HG03025 (cell line): ENCODE results near the gene MAJIN.

Experiments
- ATAC-seq: cut with Tn5 transposase; IDR thresholded peaks from one replicate; pipeline ENCODE4 v1.9.1; 2021; ENCODE audit warnings: mild to moderate bottlenecking, moderate library complexity; ENCODE audit not compliant: unreplicated experiment, low FRiP score

The MAJIN gene

DNA sequence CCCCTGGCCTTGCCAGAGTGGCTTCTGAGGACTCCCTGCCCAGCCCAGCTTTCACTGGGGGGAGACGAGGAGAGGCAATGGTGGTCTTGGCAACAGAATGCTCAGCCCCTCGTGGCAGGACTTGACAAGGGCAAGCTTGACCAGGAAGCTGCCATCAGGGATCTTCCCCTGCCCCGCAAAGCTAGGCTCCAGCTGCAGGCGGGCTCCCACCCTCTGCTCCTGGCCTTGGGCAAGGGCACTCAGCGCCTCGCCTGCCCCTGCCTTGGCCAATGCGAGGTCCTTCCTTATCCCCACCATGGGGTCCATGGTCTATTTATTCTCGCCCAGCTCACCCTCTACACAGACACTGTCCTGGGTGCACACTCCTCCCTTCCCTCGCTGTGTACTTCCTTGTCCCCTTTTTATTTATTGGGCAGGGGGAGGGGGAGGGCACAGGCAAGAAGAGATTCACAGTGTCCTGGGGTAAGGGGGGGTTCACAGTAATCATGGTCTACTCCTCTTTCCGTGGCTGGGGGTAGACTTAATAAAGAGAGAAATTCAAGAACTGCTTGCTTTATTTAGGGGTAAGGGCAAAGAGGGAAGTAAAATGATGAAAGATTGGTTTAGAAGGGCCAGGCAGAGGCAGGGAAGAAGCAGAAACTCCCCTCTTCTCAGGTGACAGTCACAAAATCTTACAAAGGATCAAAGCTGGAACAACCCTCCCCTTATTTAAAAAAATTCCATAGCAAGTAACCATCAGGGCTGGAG, 37.8 kb downstream of the MAJIN start:
- no peak for ATAC-seq

DNA sequence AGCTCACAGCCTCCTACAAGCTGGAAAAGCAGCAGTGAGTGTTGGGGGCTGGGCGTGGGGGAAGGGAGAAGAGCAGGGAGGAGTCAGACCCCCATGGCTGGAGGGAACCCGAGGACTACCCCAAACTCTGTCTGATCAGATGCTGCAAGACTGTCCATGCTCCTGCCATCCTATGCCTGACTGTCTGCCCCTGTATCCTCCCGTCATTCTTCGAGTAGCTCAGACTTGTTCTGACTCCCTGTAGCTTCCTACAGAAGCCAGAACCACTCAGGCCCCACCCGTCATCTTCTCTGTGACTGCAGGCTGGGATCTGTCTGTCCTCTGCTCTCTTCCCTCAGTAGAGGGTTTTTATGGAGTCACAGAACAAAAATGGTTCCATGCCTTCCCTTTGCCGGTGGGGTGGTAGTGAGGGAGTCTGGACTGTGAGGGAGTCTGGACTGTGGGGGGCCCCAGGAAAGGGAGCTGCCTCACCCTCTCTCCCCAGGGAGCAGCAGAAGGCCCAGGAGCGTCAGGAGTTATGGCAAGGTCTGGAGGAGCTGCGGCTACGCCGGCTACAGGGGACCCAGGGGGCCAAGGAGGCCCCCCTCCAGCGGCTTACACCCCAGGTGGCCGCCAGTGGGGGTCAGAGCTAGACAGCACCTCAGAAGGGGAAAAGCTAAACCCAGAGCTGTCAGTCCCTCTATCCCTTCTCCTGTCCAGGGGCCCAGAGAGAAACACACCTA, 38.5 kb downstream of the MAJIN start:
- no peak for ATAC-seq

DNA sequence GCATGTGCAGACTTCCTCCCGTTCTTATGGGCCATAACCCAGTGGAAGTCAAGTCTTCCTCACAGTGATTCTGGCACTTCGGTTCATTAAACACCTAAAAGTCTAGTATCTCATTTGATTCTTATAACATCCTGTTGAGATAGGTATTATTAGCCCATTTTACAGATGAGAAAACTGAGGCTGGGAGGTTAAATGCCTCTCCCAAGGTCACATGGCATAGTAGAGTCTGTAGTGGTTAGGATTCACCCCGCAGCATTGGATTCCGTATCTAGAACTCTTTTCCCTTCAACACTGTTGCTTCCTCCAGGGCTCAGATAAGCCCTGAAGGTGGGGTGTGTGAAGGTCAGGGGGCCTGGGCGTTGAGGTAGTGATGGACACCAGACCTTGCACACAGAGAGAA, 39.6 kb downstream of the MAJIN start:
- ATAC-seq = no peak

DNA sequence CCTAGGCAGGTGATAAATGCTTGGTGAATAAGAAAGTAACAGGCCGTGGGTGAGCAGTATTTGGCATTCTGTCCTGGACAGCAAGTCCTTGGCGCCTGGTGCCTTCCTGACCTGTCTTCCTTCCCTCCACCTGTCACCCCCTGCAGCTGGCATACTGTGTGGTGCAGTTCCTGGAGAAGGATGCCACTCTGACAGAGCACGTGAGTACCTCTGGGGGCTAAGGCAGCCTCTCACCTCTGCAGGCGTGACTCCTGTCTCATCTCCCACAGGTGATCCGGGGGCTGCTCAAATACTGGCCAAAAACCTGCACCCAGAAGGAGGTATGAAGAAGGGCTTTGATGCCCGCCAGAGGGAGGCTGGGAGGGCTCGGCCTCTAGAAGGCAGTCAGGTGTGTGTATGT, 40.6 kb downstream of the MAJIN start:
- ATAC-seq = no peak

DNA sequence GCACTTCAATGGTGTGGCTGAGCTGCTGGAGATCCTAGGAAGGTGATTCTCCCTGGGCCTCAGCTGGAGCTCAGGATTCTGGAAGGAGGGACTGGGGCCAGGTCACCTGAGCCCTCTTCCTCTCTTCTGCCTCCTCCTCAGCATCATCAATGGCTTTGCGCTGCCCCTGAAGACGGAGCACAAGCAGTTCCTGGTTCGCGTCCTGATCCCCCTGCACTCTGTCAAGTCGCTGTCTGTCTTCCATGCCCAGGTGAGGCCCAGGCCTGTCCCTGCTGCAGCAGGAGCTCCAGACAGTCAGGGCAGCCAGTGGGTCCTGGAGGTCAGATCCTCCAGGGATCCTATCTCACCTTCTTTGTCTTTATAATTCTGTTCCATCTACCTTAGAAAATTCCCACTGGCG, 41.6 kb downstream of the MAJIN start:
- no peak for ATAC-seq

DNA sequence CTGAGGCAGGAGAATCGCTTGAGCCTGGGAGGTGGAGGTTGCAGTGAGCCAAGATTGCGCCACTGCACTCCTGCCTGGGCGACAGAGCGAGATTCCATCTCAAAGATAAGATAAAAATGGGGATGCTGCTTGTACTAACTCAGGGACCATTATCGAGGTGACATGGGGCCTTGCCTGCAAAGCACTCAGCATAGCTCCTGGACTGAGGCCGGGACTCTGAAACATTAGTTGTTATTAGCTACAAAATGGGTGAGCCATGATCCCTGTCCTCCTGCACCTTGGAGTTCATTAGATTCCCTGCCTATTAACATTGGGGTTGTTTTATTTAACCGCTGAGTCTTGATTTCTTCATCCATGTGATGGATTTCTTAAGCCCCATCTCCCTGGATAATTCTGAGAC, 42.3 kb downstream of the MAJIN start:
- ATAC-seq = no peak

DNA sequence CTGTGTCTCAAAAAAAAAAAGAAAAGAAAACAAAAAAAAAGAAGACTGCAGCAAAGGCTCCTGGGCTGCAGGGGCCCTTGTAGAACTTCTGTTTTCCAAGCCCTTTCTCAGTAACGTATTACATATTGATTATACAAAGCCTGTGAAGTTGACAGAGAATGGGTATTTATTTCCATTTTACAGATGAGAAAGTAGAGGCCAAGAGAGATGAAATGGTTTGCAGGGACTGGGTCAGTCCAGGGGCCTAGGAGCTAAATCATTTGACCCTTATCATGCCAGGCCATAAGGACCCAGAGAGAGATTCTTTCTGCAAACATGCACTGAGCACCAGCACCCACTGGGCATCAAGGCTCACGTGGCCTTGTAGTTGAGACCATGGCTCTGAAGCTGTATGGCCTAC, 43.0 kb downstream of the MAJIN start:
- no peak for ATAC-seq

DNA sequence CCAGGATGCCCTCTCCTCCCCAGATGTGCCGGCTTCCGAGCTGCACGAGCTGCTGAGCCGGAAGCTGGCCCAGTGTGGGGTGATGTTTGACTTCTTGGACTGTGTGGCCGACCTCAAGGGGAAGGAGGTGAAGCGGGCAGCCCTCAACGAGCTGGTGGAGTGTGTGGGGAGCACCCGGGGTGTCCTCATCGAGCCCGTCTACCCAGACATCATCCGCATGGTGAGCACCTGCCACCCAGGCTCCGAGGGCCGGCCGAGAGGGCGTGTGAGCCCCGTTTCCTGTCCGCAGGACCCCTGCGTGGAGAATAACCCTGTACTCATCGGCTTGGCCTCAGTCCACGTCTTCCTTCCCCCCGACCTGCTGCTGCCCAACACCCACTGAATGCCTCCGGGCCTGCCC, 45.2 kb downstream of the MAJIN start:
- no peak for ATAC-seq

DNA sequence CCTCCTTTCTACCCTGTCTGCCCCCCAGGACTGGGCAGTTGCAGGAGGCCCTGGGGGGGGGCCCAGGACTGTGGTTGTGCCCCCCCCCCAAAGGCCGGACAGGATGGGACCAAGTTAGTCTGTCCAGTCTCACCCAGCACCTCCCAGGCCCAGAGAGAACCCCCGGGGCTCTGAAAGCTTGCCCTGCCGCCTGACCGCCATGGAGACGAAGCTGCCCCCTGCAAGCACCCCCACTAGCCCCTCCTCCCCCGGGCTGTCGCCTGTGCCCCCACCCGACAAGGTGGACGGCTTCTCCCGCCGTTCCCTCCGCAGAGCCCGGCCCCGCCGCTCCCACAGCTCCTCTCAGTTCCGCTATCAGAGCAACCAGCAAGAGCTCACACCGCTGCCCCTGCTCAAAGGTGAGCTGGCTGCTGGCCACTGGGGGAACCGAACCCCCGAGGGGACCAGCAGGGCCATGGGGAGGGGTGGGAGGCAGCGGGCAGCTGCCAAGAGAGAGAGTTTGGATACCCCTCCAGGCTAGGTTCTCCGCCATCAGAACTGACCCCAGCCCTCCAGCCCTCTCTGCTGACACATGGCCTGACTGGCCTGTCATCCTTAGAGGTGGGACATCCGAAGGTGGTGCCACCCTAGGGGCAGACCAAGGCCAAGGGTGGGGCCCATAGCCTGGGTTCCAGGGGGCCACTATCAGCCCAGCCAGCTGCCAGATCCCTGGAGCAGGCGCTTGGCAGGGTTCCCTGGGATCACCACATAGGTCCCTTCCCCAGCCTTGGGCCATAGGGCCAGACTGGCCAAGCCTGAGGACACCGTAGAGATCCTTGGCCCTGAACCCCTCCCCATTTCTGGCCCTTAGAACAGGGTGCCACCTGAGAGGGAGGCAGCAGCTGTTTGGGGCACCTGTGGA, 46.1 kb downstream of the MAJIN start:
- no peak for ATAC-seq

DNA sequence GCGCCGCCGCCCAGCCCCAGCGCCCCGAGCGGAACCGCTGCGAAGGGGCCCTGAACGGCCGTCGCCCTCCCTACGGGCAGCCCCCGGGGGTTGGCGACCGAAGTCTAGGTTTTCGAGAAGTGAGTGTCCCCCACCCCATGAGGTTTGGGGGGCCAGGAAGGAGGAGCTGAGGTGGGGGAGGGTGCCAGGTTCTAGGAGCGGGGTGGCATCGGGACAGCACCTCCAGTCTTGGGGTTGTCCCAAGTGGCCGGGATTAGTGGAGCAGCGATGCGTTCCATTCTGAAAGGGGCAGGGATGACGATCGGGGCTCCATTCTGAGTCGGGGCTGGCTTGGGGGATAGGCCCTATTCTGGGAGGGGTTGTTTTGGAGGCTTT, 47.0 kb downstream of the MAJIN start:
- ATAC-seq = no peak

DNA sequence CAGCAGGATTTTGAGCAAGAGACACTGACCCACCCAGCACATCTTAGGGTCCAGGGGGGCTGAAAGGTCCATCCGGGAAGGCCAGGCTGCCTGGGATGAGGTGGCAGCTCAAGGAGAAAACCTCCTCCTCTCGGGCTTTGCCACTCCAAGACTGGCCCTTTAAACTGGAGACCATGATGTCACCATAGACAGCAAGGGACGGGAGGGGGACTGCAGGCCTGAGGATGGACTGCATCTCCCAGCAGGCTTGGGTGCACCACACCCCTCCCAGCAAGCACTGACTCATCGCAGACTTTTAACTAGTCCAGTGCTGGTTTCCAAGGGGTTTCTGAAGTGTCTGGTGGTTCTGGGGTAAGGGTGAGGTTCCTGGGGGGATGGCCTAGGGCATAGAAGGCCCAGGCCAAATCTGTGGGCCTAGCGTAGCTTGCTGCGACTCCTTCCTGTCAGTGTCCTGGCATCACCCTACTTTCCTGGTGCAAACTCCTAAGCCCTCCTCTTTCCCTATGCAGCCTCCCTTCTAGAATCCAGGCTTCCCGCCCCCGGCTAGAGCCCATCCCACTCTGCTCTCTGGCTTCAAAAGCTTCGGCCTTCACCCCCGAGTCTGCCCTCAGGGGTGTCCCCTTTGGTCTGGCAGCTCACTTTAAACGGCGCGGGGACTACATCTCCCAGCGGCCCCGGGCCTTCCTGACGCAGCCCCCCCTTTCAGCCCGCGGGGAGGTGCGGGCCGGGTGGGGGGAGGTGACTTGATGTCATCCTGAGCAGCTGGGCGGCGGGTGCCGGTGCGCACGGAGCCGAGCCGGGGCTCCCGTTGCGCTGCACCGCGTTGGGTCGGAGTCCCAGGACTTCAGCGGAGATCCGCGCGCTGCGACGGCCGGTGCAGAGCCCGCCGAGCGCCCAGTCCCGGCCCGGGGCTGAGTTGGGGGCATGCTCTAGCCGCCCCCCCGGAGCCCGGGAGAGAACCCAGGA, 47.7 kb downstream of the MAJIN start, which contains the start of gene PPP2R5B:
TSS of gene PPP2R5B (plus strand) at position 746 of the 966 bp plus-strand sequence. CDS start 1,046 bp downstream, outside the sequence.
- peak; percentile 76 for ATAC-seq

DNA sequence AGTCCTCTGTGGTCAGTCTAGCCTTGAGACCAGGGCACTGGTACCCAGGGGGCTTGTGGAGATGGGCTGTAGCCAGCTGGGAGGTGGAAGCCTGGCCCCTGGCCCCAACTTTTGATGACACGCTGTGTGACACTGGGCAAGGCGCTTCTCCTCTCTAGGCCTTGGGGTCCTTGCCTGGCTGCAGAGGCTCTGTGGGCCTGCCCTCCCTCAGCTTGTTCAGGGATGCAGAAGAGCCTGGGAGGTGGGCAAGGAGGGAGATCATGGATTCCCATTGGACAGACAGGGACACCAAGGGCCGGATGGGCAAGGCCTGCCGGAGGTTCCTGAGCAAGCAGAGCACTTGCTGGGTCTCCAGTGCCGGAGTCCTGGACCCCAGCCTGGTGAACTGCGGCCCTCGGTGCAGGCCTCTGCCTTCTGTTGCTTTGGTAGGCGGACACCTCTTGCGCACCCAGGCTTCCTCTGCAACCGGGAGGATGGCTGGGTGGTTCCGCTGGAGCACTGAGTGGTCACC, 48.7 kb downstream of the MAJIN start:
- no peak for ATAC-seq

DNA sequence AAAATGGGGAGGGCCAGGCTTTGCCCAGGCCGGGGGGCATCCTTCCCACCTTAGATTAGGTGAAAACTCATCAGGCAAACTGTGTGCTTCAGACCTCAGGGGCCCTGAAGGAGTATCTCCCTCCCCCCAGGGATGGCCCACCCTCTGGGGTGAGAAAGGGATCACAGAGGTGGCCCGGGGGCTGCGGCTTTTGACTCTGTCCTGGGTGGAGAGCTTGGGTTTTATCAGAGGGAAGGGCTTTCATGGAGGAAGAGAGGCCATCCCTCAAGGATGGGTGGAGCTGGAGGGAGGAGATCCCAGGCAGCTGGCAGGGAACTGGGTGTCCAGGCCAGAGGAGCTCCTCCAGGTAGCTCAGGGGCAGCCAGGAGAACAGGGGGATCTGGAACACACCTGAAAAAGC, 50.5 kb downstream of the MAJIN start:
- no peak for ATAC-seq

DNA sequence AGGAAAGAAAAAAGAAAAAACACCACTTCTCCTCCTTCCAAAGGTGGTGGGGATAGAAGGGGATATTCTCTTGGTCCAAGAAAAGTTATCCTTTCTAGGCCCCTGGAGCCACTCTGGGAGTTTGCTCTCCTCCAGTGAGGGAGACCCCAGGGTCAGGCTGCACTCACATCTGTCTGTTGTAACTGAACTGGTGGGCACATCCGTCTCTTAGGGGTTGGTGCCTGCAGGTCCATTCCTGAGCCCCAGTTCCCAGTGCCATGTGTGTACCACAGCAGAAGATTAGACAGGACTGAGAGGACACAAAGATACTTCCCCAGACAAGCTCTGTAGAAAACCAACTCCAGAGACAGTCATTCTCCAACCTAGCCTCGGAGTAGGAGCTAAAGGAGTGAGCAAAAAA, 51.8 kb downstream of the MAJIN start:
- ATAC-seq = no peak

DNA sequence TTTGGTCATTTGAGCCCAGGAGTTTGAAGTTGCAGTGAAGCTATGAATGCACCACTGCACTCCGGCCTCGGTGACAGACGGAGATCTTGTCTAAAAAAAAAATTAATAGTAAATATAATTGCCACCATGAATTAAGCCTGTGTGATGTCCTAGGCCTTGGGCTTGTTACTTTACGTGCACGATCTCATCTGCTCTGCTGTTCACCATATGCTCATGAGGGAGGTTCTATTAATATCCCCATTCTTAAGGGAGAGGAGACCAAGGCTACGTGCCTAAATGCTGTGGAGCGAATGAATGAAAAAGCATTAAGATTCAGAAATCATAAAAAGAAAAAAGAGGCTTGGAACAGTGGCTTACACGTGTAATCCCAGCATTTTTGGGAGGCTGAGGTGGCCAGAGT, 52.3 kb downstream of the MAJIN start:
- no peak for ATAC-seq

DNA sequence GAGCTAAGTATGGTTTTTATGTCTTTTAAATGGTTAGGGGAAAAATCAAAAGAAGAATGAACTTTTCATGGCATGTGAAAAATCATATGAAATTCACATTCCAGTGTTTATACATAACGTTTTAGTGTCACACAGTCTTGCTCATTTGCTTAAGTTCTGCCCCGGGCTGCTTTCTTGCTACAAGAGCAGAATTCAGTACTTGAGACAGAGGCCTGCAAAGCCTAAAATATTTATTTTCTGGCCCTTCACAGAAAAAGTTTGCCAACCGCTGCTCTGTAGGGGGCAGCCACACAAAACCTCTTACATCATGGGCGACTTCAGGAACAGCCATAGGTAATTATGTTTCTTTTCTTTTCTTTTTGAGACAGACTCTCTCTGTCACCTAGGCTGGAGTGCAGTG, 53.9 kb downstream of the MAJIN start:
- ATAC-seq = no peak

DNA sequence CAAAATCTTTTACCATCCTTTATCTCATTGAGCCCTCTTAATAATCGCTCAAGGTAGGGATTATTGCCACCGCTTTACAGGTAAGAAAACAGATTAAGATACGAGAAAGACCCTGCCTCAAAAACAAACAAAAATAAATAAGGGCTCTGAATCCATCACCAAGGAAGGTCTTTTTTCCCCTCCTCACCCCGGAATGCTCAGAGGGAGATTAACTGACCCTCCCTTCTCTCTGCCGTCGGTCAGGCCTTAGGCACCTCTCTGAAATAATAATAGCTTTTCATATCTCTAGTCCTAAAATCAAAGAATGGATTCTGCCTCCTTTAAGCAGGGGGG, 54.3 kb downstream of the MAJIN start:
- ATAC-seq = no peak

DNA sequence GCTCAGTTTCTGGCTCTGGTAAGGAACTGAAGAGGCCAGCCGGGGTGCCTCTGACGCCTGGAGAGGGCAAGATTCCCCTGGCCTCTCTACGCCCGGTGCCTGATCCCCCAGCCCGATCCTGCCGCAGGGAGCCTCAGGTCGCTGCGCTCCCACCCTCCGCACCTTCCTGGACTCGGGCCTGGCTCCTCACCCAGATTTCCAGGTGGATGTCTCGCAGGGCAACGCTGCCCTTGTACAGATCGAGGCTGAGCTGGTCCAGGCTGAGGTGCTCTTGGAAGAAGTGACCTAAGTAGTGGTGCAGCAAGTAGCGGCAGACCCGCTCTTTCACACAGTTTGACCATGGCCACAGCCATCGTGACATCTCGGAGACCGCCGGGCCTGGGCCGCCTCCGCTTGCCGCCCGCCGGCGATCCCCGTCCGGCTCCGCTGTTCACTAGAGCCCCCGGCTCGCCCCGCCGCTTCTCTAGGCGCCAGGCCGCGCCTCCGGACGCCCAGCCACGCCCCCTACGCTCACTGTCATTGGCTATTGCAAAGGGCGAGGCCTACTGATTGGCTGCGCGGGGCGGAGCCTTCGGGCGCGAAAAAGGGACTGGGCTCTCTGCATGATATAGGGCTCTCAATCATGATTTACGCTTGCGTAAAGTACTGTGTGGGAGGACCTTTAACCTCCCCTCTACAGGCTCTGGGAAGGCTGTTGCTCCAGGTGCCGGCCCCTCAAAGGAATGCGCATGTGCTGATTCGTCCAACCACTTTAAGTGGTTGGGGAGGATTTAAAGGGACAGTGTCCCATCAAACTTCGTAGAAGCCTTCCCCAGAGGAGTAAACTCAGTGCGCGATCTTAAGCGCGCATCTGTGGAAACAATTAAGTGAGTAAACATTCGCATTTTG, 54.9 kb downstream of the MAJIN start, which contains the start of gene ATG2A:
TSS of gene ATG2A (minus strand) at position 435 of the 888 bp plus-strand sequence. CDS start at position 361, 74 bp downstream.
- ATAC-seq = peak; percentile 95
